Heart left ventricle (tissue), 16 donors: ENCODE data around the gene CBY2. TPM values are rescaled to one million over a fixed set of nuclear protein-coding genes. Genes with fewer than 3 reads are reported as not detected.
A peak's percentile ranks its signal among the peaks of the same experiment; 100 is the strongest.

Experiments
- ATAC-seq, 4 donors: fragments of 200-7000 bp; cut with Tn5 transposase; one replicate each; pipeline ENCODE4 v1.9.1; 2020 to 2022; ENCODE audit warnings: moderate library complexity in 4 of 4, mild to moderate bottlenecking in 3 of 4, moderate number of reproducible peaks in 1 of 4
- DNase-seq, 5 donors: peaks; one replicate each; pipeline ENCODE4 v3.0.0-alpha.2; 2020
- H3K27ac ChIP-seq, 12 donors: fragments of 200-600 bp; sonication (generic) in 4 of 12; one replicate each; pipeline versions ENCODE4 v1.5.0 to v1.8.0; 2016 to 2022; ENCODE audit warnings: mild to moderate bottlenecking in 2 of 12
- H3K27me3 ChIP-seq, 9 donors: fragments of 200-600 bp; sonication (generic) in 2 of 9; one replicate each; pipeline versions ENCODE4 v1.5.1 to v1.8.0; 2016 to 2022; ENCODE audit warnings: mild to moderate bottlenecking in 3 of 9
- H3K36me3 ChIP-seq, 9 donors: fragments of 200-600 bp; sonication (generic) in 2 of 9; one replicate each; pipeline versions ENCODE4 v1.5.0 to v1.8.0; 2018 to 2022; ENCODE audit warnings: mild to moderate bottlenecking in 2 of 9
- H3K4me1 ChIP-seq, 12 donors: fragments of 200-600 bp; sonication (generic) in 4 of 12; one replicate each; pipeline versions ENCODE4 v1.5.0 to v1.8.0; 2016 to 2022; ENCODE audit warnings: mild to moderate bottlenecking in 3 of 12
- H3K4me3 ChIP-seq, 12 donors: fragments of 200-600 bp; sonication (generic) in 4 of 12; one replicate each; pipeline versions ENCODE4 v1.5.0 to v1.8.0; 2017 to 2022; ENCODE audit warnings: mild to moderate bottlenecking in 9 of 12, moderate library complexity in 4 of 12
- H3K9me3 ChIP-seq, 12 donors: fragments of 200-600 bp; sonication (generic) in 4 of 12; one replicate each; pipeline versions ENCODE4 v1.5.0 to v1.8.0; 2016 to 2022; ENCODE audit warnings: mild to moderate bottlenecking in 1 of 12
- POLR2A ChIP-seq, 2 donors: fragments of 450-650 bp; IDR thresholded peaks; one replicate each; pipeline ENCODE4 v1.6.1; 2017; ENCODE audit warnings: antibody characterized with exemption in 2 of 2, mild to moderate bottlenecking in 2 of 2, moderate library complexity in 2 of 2
- WGBS, 4 donors: extraction: QIAGEN DNeasy Blood & Tissue Kit in 2 of 4; methylation state at CpG; one replicate each; pipeline versions ENCODE4 v1.1.5 to v1.1.7; 2013 to 2018; 5-methylcytosine and 5-hydroxymethylcytosine counted together
- intact Hi-C, 10 donors: fragments of 100-400 bp; cut with DNase I; formaldehyde crosslinking; loops; one replicate each; pipeline versions ENCODE4 v1.11.1 to v1.14.2; 2022
- polyA plus RNA-seq, 2 donors: library from polyadenylated mRNA; stranded (reverse); fragments of 200-250 nt; gene quantifications; one replicate each; pipeline ENCODE4 v1.2.3, GENCODE V29; 2013
- total RNA-seq, 9 donors: library from RNA; depleted of rRNA in 2 of 9; stranded (reverse); fragments of >200 nt in 2 of 9; fragmentation: NEBNext Ultra II Directional in 3 of 9; extraction: Animal tissue kit (Norgen Biotek cat#: 25700) in 3 of 9; gene quantifications; one replicate each; pipeline versions ENCODE4 v1.1.0 to v1.2.4, GENCODE V29; 2016 to 2023
- TF ChIP-seq, protein P1 (sequence below), 12 donors: fragments of 200-600 bp; sonication (generic) in 4 of 12; IDR thresholded peaks; one replicate each; pipeline versions ENCODE4 v1.5.0 to v1.8.0; 2018 to 2022; ENCODE audit warnings: antibody characterized with exemption in 12 of 12, mild to moderate bottlenecking in 5 of 12
- donor health status: ischemic (EF 13 %, LVEDD 7.1; RV severe dilation, severe dysfunction).
- donor health status: healthy with polysubstance abuse.
- donor health status: DM: no; HTN: yes; CAD: no.
- donor health status: DM: no; HTN: no; CAD: no.
- donor health status: ischemic (EF 25% LVEDD 6.9; RV normal size, moderate dysfunction).
- donor health status: ischemic (EF 25% LVEDD 5.7; RV mildly dilated, moderate dysfunction).
- donor health status: healthy.
- donor health status: DM: yes; HTN: yes; CAD: no.
- donor health status: ischemic (EF 35%, LVEDD 5.7; RV mildly dilated, moderate dysfunction).
- donor health status: nonischemic (EF 11% LVEDD 7.7; RV severe dilation, severe dysfunction).
- donor health status: DM: yes; HTN: yes; CAD: no.
- donor health status: PGD.
- donor health status: ischemic (EF 29% LVEDD 5.4; RV normal size, mild dysfunction).
- donor health status: nonischemic (EF 23%, LVEDD 6.1; RV moderate dilation, normal function).

The CBY2 gene
- total and polyA plus RNA-seq, 11 donors = not detected

DNA sequence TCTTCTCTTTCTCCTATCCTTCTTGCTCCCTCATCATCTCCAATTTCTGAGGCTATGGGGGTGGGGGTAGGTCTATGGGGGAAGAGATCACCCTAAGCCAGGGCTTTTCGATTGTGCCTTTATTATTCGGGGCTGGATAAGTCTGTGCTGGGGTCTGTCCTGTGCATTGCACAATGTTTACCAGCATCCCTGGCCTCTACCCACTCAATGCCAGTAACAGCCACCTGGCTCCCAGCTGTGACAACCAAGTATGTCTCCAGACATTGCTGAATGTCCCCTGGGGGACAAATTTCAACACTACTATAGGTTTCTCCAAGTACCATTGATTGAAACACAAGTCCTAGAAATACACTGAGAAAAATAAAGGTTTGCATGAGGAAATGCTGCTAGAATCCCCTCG, 13.2 kb downstream of the CBY2 start:
- no peak for ATAC-seq
- H3K27ac ChIP-seq = no peak overlapping the region
- H3K9me3 ChIP-seq = no peaks in the 10 kb centered on the region
- no peaks in the 10 kb centered on the region for H3K36me3 ChIP-seq
- 83 to 92% (median 90%) methylated on average over 3 of the region's 3 CpGs for WGBS, 4 donors
- no peak overlapping the region for H3K4me3 ChIP-seq
- intact Hi-C loops = no loop called here
- H3K4me1 ChIP-seq = no peaks in the 10 kb centered on the region
- H3K27me3 ChIP-seq = peaks cover 0 to 6% (median 0%) of the 10 kb centered on the region in 9 donors
- no peak for DNase-seq
- TF ChIP-seq, protein P1, sequence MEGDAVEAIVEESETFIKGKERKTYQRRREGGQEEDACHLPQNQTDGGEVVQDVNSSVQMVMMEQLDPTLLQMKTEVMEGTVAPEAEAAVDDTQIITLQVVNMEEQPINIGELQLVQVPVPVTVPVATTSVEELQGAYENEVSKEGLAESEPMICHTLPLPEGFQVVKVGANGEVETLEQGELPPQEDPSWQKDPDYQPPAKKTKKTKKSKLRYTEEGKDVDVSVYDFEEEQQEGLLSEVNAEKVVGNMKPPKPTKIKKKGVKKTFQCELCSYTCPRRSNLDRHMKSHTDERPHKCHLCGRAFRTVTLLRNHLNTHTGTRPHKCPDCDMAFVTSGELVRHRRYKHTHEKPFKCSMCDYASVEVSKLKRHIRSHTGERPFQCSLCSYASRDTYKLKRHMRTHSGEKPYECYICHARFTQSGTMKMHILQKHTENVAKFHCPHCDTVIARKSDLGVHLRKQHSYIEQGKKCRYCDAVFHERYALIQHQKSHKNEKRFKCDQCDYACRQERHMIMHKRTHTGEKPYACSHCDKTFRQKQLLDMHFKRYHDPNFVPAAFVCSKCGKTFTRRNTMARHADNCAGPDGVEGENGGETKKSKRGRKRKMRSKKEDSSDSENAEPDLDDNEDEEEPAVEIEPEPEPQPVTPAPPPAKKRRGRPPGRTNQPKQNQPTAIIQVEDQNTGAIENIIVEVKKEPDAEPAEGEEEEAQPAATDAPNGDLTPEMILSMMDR (IDR thresholded peaks at IDR 0.05) = no peak
- no peak for TF ChIP-seq POLR2A (IDR thresholded peaks at IDR 0.05)

GRCh38 chr13:45717349-45717748, 15.2 kb downstream of the CBY2 start:
- 67 to 86% (median 81%) methylated on average over 1 of the region's 1 CpG for WGBS, 4 donors
- H3K36me3 ChIP-seq = no peaks in the 10 kb centered on the region
- ATAC-seq (no peak), DNase-seq (no peak)
- H3K4me3 ChIP-seq = no peak overlapping the region
- H3K4me1 ChIP-seq = no peaks in the 10 kb centered on the region
- H3K9me3 ChIP-seq = no peaks in the 10 kb centered on the region
- peaks cover 0 to 6% (median 0%) of the 10 kb centered on the region in 9 donors for H3K27me3 ChIP-seq
- H3K27ac ChIP-seq = no peak overlapping the region
- TF ChIP-seq, protein P1 (IDR thresholded peaks at IDR 0.05) = no peak
- no peak for TF ChIP-seq POLR2A (IDR thresholded peaks at IDR 0.05)
- intact Hi-C loops = no loop called here

DNA sequence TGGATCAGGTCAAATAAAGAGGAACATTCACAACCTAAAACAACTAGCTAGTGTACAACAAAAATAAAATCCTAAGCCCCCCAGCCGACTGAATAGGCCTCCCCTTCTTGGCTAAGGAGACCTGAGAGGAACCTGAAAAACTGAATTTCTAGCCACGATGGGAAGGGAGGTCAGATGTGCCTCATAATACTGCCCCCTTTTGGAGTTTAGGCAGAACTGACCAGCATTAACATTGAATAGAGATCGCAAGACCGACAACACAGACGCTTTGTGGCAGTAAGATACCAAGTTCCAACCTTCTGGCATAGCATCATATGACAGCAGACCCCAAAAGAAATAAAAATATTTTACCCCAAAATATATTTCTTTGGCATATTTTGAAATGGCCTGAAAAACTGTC, 15.9 kb downstream of the CBY2 start:
- H3K27me3 ChIP-seq = peaks cover 0 to 6% (median 0%) of the 10 kb centered on the region in 9 donors
- H3K36me3 ChIP-seq = no peaks in the 10 kb centered on the region
- intact Hi-C loops = no loop called here
- no peaks in the 10 kb centered on the region for H3K4me1 ChIP-seq
- TF ChIP-seq POLR2A (IDR thresholded peaks at IDR 0.05) = no peak
- TF ChIP-seq, protein P1 (IDR thresholded peaks at IDR 0.05) = peak in 5 of 12 donors; percentile 12 to 27 (median 19)
- 45 to 61% (median 49%) methylated on average over 5 of the region's 5 CpGs for WGBS, 4 donors
- no peak overlapping the region for H3K4me3 ChIP-seq
- no peaks in the 10 kb centered on the region for H3K9me3 ChIP-seq
- ATAC-seq = no peak
- no peak for DNase-seq
- H3K27ac ChIP-seq = no peak overlapping the region

DNA sequence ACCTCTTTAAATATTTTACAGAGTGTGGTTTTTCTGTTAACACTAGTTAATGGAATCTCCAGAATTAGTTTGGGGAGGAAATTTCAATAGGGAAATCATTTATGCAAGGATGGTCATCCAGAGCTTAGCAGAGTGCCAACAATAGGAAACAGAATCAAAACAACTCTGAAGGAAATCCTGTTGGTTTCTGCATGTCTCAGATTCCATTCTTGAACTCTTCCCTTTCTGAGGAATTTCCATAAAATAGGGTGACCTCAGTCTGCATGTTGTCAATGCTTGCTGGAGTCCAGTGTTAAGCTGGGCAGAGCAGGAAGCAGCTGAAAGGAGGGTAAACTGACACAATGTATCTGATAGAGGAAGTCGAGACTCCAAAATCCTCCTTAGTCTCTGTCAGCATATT, 16.9 kb downstream of the CBY2 start:
- Histone ChIP-seq H3K27ac (no peak overlapping the region), H3K4me1 (no peaks in the 10 kb centered on the region), H3K9me3 (no peaks in the 10 kb centered on the region), H3K27me3 (peaks cover 0 to 6% (median 0%) of the 10 kb centered on the region in 9 donors), H3K4me3 (no peak overlapping the region), H3K36me3 (no peaks in the 10 kb centered on the region)
- DNase-seq (no peak), ATAC-seq (no peak)
- intact Hi-C loops = no loop called here
- TF ChIP-seq, protein P1 (IDR thresholded peaks at IDR 0.05) = no peak
- 29 to 52% (median 35%) methylated on average over 1 of the region's 1 CpG for WGBS, 4 donors
